Measurements from ENCODE around the gene RPL27. TPM values are rescaled to one million over a fixed set of nuclear protein-coding genes. Genes with fewer than 3 reads are reported as not detected.

RPL27 gene
- total RNA-seq, 2 donors from 2014 or later, result 1,154 to 1,186 TPM

DNA sequence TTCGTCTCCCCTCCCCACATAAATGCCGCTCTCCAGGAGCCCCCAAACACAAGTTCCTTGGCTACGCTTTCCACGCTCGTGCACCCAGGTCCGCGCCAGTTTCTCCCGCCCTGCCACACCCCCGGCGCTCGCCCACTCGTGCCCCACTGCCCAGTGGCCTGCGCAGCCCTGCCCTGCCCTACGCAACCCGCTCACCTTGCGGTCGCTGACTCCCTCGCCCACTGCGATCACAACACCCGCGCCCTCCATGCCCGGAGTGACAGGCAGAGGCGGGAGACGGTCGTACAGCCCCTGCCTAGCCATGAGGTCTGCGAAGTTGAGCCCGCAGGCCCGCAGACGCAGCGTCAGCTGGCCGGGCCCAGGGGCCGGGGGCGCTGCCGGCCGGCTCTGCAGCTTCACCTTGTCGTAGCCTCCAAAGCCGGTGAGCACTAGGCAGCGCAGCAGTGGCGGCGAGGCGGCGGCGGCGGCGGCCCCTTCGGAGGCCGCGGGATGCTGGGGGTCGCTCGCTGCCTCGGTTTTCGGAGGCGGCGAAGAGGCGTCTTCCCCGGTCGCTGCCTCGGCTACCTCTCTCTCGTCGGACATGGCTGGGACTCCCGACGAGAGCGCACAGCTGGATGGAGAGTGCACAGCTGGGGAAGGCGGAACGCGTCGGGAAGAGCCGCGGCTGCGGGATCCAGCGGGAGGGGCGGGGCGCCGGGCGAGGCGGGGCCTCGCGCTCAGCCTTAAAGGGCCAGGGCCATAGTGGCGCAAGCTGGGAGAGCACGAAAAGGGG is 23.7 kb downstream of the RPL27 start, which contains the start of gene VAT1:
Gene VAT1, minus strand, starts transcription at position 645 of the 772 bp plus-strand sequence. Its CDS starts 63 bp downstream, at position 582.
- peak; percentile 79 for ATAC-seq (replicated peaks)
- Mint-ChIP-seq H3K27me3 (no peaks in the 10 kb centered on the region), H3K36me3 (ENCODE audit: low read depth) (no peaks in the 10 kb centered on the region), H3K4me3 (peak within 1 kb of the TSS; percentile 76), H3K4me1 (peaks cover 21% of the 10 kb centered on the region), H3K27ac (peak within 1 kb of the TSS; percentile 78), H3K9me3 (no peaks in the 10 kb centered on the region)

- ATAC-seq (replicated peaks), result peak; percentile 55
- H3K27ac Mint-ChIP-seq, result peak within 1 kb of the TSS; percentile 87
- H3K9me3 Mint-ChIP-seq, result no peaks in the 10 kb centered on the region
- peak within 1 kb of the TSS; percentile 90 for H3K4me3 Mint-ChIP-seq
- no peaks in the 10 kb centered on the region for H3K36me3 Mint-ChIP-seq (ENCODE audit: low read depth)
- H3K4me1 Mint-ChIP-seq, result peaks cover 8% of the 10 kb centered on the region
- H3K27me3 Mint-ChIP-seq, result no peaks in the 10 kb centered on the region
Observed at GRCh38 chr17:43024407-43025289, 26.4 kb downstream of the RPL27 start, which contains the start of gene RND2. Gene RND2, plus strand, starts transcription at chr17:43025231. Its CDS starts 117 bp downstream, at chr17:43025348.

GRCh38 chr17:43025290-43025657 is 27.1 kb downstream of the RPL27 start:
- Mint-ChIP-seq H3K4me3 (peak overlapping the region; percentile 90), H3K36me3 (ENCODE audit: low read depth) (no peaks in the 10 kb centered on the region), H3K27me3 (no peaks in the 10 kb centered on the region), H3K27ac (no peak overlapping the region), H3K9me3 (no peaks in the 10 kb centered on the region), H3K4me1 (peaks cover 6% of the 10 kb centered on the region)
- ATAC-seq (replicated peaks), result no peak

DNA sequence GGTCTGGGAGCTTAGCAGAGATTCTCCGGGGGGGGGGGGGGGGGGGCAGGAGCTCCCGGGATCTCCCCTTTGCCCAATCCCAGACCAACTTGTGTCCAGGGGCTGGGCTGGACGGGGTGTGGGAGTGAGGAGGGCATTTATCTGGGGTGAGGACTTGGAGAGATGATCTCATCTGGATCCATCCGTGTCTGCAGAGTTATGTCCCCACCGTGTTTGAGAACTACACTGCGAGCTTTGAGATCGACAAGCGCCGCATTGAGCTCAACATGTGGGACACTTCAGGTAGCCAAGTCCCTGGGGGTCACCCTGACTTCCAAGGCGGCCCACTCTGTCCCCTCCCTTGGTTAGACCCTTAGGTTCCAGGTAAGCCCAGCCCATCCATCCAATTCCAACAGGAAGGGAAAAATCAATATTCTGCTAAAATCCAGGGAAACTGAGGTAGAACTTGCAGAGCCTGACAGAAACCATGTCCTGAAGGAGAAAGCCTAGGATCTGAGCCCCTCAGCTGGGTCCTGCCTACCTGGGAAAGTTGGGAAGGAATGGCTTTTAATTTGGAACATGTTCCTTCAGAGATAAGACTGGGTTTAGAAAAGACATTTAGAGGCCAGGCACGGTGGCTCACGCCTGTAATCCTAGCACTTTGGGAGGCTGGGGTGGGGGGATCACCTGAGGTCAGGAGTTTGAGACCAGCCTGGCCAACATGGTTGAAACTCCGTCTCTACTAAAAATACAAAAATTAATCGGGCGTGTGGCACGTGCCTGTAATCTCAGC is 27.7 kb downstream of the RPL27 start:
- ATAC-seq (replicated peaks), result no peak
- Mint-ChIP-seq H3K27ac (no peak overlapping the region), H3K27me3 (no peaks in the 10 kb centered on the region), H3K36me3 (ENCODE audit: low read depth) (no peaks in the 10 kb centered on the region), H3K4me3 (peak overlapping the region; percentile 90), H3K9me3 (no peaks in the 10 kb centered on the region), H3K4me1 (peaks cover 6% of the 10 kb centered on the region)

DNA sequence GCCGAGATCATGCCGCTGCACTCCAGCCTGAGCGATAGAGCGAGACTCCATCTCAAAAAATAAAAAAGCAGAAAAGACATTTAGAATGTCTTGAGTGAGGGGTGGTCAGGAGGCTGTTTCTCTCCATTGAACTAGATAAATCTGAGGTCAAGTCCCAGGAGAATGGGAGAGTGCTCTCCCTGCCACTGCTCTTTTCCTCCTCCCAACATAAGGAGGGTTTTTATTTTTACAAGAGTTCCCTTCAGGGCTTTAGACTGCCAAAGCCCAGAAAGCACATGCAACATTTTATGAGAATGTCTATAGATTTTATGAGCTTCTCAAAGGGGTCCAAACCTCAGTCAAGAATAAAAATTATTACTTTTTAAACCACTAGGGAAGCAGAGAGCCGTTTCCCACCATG is 28.4 kb downstream of the RPL27 start:
- Mint-ChIP-seq H3K36me3 (ENCODE audit: low read depth) (no peaks in the 10 kb centered on the region), H3K27me3 (no peaks in the 10 kb centered on the region), H3K4me3 (no peak overlapping the region), H3K4me1 (peaks cover 6% of the 10 kb centered on the region), H3K9me3 (no peaks in the 10 kb centered on the region), H3K27ac (no peak overlapping the region)
- ATAC-seq (replicated peaks), result no peak

GRCh38 chr17:43027091-43028032 is 29.1 kb downstream of the RPL27 start:
- no peaks in the 10 kb centered on the region for H3K9me3 Mint-ChIP-seq
- H3K27ac Mint-ChIP-seq, result no peak overlapping the region

DNA sequence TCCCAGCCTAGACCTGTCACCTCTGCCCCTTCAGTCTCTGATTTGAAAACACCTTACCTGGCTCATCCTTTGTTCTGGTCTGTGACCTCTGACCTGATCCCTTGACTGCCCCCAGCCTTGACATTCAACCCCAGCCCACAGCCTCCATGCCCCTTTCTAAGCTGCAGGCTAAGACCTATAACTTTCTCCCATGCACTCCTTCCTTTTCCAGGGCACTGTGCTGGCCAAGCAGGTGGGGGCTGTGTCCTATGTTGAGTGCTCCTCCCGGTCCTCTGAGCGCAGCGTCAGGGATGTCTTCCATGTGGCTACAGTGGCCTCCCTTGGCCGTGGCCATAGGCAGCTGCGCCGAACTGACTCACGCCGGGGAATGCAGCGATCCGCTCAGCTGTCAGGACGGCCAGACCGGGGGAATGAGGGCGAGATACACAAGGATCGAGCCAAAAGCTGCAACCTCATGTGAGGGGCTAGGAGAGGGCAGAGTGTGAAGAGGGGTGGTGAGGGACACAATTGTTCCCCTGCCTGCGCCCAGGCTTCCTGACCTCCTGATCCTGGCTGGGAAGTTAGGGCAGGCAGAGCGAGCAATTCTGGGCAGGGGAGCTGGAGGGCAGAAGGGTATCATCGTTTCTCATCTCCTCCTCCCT is 30.1 kb downstream of the RPL27 start:
- ATAC-seq (replicated peaks), result no peak
- no peaks in the 10 kb centered on the region for H3K27me3 Mint-ChIP-seq
- no peaks in the 10 kb centered on the region for H3K36me3 Mint-ChIP-seq (ENCODE audit: low read depth)
- peaks cover 6% of the 10 kb centered on the region for H3K4me1 Mint-ChIP-seq
- no peak overlapping the region for H3K4me3 Mint-ChIP-seq
- no peak overlapping the region for H3K27ac Mint-ChIP-seq
- H3K9me3 Mint-ChIP-seq, result no peaks in the 10 kb centered on the region

More at GRCh38 chr17:43027091-43028032, 29.1 kb downstream of the RPL27 start:
- ATAC-seq (replicated peaks), result no peak
- Mint-ChIP-seq H3K27me3 (no peaks in the 10 kb centered on the region), H3K4me3 (no peak overlapping the region), H3K36me3 (ENCODE audit: low read depth) (no peaks in the 10 kb centered on the region), H3K4me1 (peaks cover 6% of the 10 kb centered on the region)

GRCh38 chr17:43030137-43030767 is 32.0 kb downstream of the RPL27 start:
- H3K27ac Mint-ChIP-seq, result peak overlapping the region; percentile 2
- H3K4me3 Mint-ChIP-seq, result no peak overlapping the region
- no peaks in the 10 kb centered on the region for H3K4me1 Mint-ChIP-seq
- H3K36me3 Mint-ChIP-seq (ENCODE audit: low read depth), result no peaks in the 10 kb centered on the region
- H3K9me3 Mint-ChIP-seq, result no peaks in the 10 kb centered on the region
- ATAC-seq (replicated peaks), result no peak
- no peaks in the 10 kb centered on the region for H3K27me3 Mint-ChIP-seq

DNA sequence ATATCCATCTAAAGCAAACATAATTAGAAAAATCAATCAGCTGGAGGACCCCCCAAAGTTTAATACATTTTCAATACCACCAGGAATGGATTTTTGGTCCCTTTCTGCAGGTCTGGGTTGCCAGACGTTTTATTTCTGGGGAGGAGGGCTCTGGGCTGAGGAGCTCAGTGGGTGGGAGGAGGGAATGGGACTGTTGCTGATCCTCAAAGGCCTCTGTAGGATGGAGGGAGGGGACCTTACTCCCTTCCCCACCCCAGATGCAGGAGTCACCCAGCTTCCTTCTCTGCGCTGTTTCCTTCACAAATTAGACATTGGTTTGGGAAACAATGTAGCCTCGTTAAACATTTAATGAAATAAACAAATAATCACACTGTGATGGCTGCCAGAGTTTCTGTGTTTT is 33.4 kb downstream of the RPL27 start:
- H3K9me3 Mint-ChIP-seq, result no peaks in the 10 kb centered on the region
- no peaks in the 10 kb centered on the region for H3K36me3 Mint-ChIP-seq (ENCODE audit: low read depth)
- no peaks in the 10 kb centered on the region for H3K4me1 Mint-ChIP-seq
- H3K4me3 Mint-ChIP-seq, result no peak overlapping the region
- H3K27ac Mint-ChIP-seq, result no peak overlapping the region
- no peaks in the 10 kb centered on the region for H3K27me3 Mint-ChIP-seq
- no peak for ATAC-seq (replicated peaks)

DNA sequence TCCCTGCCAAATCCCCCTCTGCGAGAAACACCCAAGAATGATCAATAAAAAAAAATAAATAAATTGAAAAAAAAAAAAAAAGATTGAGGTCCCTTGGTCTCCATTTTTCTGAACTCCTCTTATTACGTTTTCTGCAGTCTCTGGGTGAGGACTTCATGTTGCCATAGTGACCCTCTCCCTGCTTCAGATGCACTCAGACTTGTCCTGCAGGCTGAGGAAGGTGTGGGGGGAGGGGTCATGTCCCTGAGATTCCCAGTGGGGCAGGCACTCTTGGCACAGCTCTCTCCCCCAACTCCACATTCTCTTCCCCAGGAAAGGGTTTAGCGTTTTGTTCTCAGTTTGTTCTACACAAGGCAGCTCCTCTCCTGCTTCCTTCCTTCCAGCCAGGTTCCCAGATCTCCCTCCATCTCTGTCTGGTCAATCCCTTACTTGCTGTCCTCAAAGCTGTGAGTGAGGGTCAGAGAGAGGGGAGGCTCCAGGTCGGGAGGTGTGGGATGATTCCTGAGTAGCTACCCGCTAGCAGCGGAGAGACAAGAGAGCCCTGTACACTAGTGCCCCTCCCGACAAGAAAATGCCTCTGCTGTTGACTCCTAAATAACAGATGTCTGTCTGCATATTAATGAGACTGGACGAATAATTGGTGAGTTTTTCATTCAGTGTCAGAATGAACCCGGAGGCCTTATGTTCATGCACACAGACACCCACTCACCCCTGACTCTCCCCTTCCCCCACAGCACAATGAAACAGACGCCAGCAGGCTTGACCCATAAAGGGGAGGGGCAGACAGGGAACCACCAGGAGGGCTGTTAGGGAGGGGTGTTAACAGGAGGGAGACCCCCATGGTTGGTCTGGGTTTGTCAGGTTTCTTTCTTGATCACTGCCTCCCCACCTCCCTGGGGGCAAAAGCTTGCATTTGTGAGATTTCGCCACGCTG is 36.0 kb downstream of the RPL27 start:
- H3K4me1 Mint-ChIP-seq, result no peaks in the 10 kb centered on the region
- ATAC-seq (replicated peaks), result no peak
- no peak overlapping the region for H3K4me3 Mint-ChIP-seq
- H3K27ac Mint-ChIP-seq, result no peak overlapping the region
- no peaks in the 10 kb centered on the region for H3K27me3 Mint-ChIP-seq
- no peaks in the 10 kb centered on the region for H3K9me3 Mint-ChIP-seq
- H3K36me3 Mint-ChIP-seq (ENCODE audit: low read depth), result no peaks in the 10 kb centered on the region

- Mint-ChIP-seq H3K27me3 (no peaks in the 10 kb centered on the region), H3K36me3 (ENCODE audit: low read depth) (no peaks in the 10 kb centered on the region), H3K9me3 (no peaks in the 10 kb centered on the region), H3K27ac (peak overlapping the region; percentile 40), H3K4me3 (no peak overlapping the region), H3K4me1 (no peaks in the 10 kb centered on the region)
- ATAC-seq (replicated peaks), result no peak
Observed at GRCh38 chr17:43034894-43035293, 36.7 kb downstream of the RPL27 start.

GRCh38 chr17:43039646-43040045 is 41.4 kb downstream of the RPL27 start:
- H3K36me3 Mint-ChIP-seq (ENCODE audit: low read depth), result no peaks in the 10 kb centered on the region
- ATAC-seq (replicated peaks), result no peak
- H3K27ac Mint-ChIP-seq, result peak overlapping the region; percentile 12

More at GRCh38 chr17:43039646-43040045, 41.4 kb downstream of the RPL27 start:
- H3K27me3 Mint-ChIP-seq, result no peaks in the 10 kb centered on the region
- no peak overlapping the region for H3K4me3 Mint-ChIP-seq
- H3K9me3 Mint-ChIP-seq, result no peaks in the 10 kb centered on the region
- H3K4me1 Mint-ChIP-seq, result no peaks in the 10 kb centered on the region

All from activated T-helper 17 cell treated with anti-CD3 and anti-CD28 coated beads, Interleukin-2, amount 50 U/mL, for 72 hours (primary cell).